Spinal cord (tissue), 10 donors: ENCODE data around the gene RAB5B. TPM values are rescaled to one million over a fixed set of nuclear protein-coding genes. Genes with fewer than 3 reads are reported as not detected.
A peak's percentile ranks its signal among the peaks of the same experiment; 100 is the strongest.

ENCODE experiments used
- DNase-seq, 6 donors: peaks; one replicate each; pipeline versions ENCODE4 v3.0.0 to v3.0.0-alpha.2; 2013 to 2015; ENCODE audit warnings: low spot score in 6 of 6, low read depth in 4 of 6
- H3K27ac ChIP-seq: one replicate; pipeline ENCODE4 v1.5.1; 2013; ENCODE audit warnings: low read depth, low read length, control low read depth
- H3K27me3 ChIP-seq: one replicate; pipeline ENCODE4 v1.6.1; 2013; ENCODE audit warnings: low read length; ENCODE audit not compliant: control insufficient read depth, insufficient read depth
- H3K36me3 ChIP-seq: one replicate; pipeline ENCODE4 v1.6.1; 2013; ENCODE audit warnings: low read length; ENCODE audit not compliant: control insufficient read depth, insufficient read depth
- H3K4me1 ChIP-seq: one replicate; pipeline ENCODE4 v1.6.1; 2013; ENCODE audit warnings: low read length; ENCODE audit not compliant: control insufficient read depth, insufficient read depth
- H3K4me3 ChIP-seq: one replicate; pipeline ENCODE4 v1.5.1; 2013; ENCODE audit warnings: low read depth, low read length, control low read depth
- H3K9me3 ChIP-seq: one replicate; pipeline ENCODE4 v1.6.1; 2013; ENCODE audit warnings: low read length; ENCODE audit not compliant: control insufficient read depth, insufficient read depth
- WGBS: methylation state at CpG from one replicate; pipeline ENCODE4 v1.1.5; 2013; ENCODE audit warnings: missing lambda C conversion rate; ENCODE audit not compliant: insufficient coverage; 5-methylcytosine and 5-hydroxymethylcytosine counted together
- polyA plus RNA-seq, 2 donors: library from polyadenylated mRNA; unstranded; fragments of 120-200 nt; gene quantifications; one replicate each; pipeline ENCODE4 v1.2.1, GENCODE V29; 2013; ENCODE audit not compliant: insufficient read length in 2 of 2
- total RNA-seq, 2 donors: library from RNA; depleted of rRNA in 1 of 2; stranded (reverse); fragments of 120-200 nt in 1 of 2; fragments of >200 nt in 1 of 2; gene quantifications; one replicate each; pipeline versions ENCODE4 v1.2.3 to v1.2.4, GENCODE V29; 2013 to 2014
- donor health status: healthy.

RAB5B gene
- total and polyA plus RNA-seq, 4 donors, result 77.5 to 160 (median 123) TPM

- WGBS, result 57% methylated on average over 1 of the region's 2 CpGs
- no peak for DNase-seq
Observed at GRCh38 chr12:56010111-56010570, 36.3 kb downstream of the RAB5B start.

GRCh38 chr12:56011509-56012090 lies 37.7 kb downstream of the RAB5B start:
- Histone ChIP-seq H3K4me3 (no peak overlapping the region), H3K27ac (no peak overlapping the region), H3K4me1 (peaks cover 18% of the 10 kb centered on the region), H3K9me3 (no peaks in the 10 kb centered on the region), H3K36me3 (peaks cover 10% of the 10 kb centered on the region), H3K27me3 (no peaks in the 10 kb centered on the region)
- WGBS, result no CpG with 5 or more reads among the region's 2 CpGs
- no peak for DNase-seq

More at GRCh38 chr12:56010111-56010570, 36.3 kb downstream of the RAB5B start:
- H3K4me1 ChIP-seq, result peaks cover 18% of the 10 kb centered on the region
- no peak overlapping the region for H3K4me3 ChIP-seq
- H3K27me3 ChIP-seq, result no peaks in the 10 kb centered on the region
- no peak overlapping the region for H3K27ac ChIP-seq
- peaks cover 9% of the 10 kb centered on the region for H3K36me3 ChIP-seq
- no peaks in the 10 kb centered on the region for H3K9me3 ChIP-seq

GRCh38 chr12:56013482-56013881 lies 39.6 kb downstream of the RAB5B start:
- Histone ChIP-seq H3K4me3 (no peak overlapping the region), H3K36me3 (peaks cover 10% of the 10 kb centered on the region), H3K4me1 (peaks cover 4% of the 10 kb centered on the region), H3K9me3 (no peaks in the 10 kb centered on the region), H3K27me3 (no peaks in the 10 kb centered on the region), H3K27ac (no peak overlapping the region)
- WGBS, result 91% methylated on average over 5 of the region's 5 CpGs
- no peak for DNase-seq

DNA sequence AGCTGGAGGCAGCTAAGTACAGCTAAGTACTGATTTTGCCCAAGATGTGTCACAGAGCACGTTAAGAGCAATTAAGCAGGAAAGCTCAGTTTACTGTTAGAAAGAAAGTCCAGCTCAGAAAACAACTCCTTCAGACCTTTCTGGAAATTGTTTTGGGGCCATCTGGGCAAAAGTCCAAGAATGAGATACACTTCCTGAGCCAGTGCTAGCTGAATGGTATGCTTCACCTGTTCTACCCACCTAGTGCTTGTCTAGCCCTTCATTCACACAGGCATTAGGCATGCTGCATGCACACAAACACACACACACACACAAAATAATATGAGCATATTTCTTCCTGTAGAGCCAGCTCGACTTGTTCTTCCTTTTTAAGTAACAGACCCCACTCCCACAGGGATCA lies 40.3 kb downstream of the RAB5B start:
- no peak for DNase-seq
- peaks cover 3% of the 10 kb centered on the region for H3K4me1 ChIP-seq
- no peak overlapping the region for H3K4me3 ChIP-seq
- peaks cover 14% of the 10 kb centered on the region for H3K36me3 ChIP-seq
- H3K27me3 ChIP-seq, result no peaks in the 10 kb centered on the region
- H3K9me3 ChIP-seq, result no peaks in the 10 kb centered on the region
- WGBS, result 17% methylated on average over 1 of the region's 2 CpGs
- H3K27ac ChIP-seq, result no peak overlapping the region

- no peaks in the 10 kb centered on the region for H3K9me3 ChIP-seq
- peaks cover 15% of the 10 kb centered on the region for H3K36me3 ChIP-seq
- WGBS, result no CpG with 5 or more reads among the region's 4 CpGs
- no peaks in the 10 kb centered on the region for H3K27me3 ChIP-seq
- H3K27ac ChIP-seq, result no peak overlapping the region
- H3K4me1 ChIP-seq, result peaks cover 27% of the 10 kb centered on the region
- H3K4me3 ChIP-seq, result no peak overlapping the region
- DNase-seq, result no peak
Observed at GRCh38 chr12:56017181-56017580, 43.3 kb downstream of the RAB5B start.

DNA sequence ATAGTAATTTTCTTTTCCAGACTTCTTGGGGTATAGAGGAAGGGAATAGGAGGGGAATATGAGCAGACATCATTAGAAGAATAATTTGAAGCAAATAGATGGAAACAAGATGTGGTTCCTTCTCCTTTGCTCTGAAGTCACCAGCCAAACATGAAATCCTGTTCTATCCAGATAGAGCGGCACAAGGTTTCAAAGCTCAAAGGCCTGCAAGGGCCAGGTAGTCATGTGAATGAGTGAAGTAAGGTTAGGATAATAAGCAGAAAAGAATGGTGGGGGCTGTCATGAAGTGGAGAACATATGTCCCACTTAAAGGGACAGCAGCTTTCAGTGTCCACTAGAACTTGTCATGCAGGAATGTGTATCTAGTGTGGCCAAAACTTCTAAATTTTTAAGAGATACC lies 44.5 kb downstream of the RAB5B start:
- H3K4me3 ChIP-seq, result no peak overlapping the region
- DNase-seq, result no peak
- H3K9me3 ChIP-seq, result no peaks in the 10 kb centered on the region
- H3K4me1 ChIP-seq, result peaks cover 36% of the 10 kb centered on the region
- H3K36me3 ChIP-seq, result peaks cover 10% of the 10 kb centered on the region
- no peak overlapping the region for H3K27ac ChIP-seq
- H3K27me3 ChIP-seq, result no peaks in the 10 kb centered on the region
- no CpG with 5 or more reads among the region's 1 CpG for WGBS

DNA sequence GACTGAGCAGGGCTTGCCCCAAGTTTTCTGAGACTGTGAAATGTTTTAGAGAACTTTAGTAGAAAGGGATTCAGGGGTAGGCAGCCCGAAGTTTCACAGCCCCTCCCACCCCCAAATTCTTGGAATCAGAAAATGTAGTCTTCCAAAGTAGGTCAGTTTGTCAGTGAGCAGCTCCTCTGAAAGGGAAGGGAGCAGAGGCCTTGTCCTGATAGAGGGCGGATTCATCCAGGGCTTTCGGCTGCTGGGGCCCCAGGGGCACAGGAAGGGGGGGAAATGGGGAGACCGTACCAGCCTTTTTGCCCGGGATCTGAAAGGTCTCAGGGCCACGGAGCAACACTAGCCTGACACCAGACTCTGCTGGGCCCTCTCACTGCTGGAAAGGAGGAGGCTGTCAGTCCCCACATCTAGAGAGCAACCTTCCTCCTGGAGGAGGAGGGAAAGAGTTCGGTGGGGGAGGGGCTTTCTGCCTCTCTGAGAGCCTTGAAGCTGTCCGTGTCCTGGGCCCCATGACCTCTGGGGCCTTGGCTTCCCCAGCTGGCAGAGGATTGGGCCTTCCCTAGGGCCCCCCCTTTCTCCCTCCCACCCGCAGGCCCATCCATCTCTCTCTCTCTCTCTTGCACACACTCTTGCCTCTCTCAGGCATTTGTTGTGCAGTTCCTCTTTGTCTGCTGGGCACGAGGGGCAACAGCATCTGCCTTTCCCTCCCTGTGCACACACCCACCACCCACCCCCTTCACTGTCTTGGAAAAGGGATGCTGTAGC lies 46.7 kb downstream of the RAB5B start, which contains the start of gene IKZF4:
Gene IKZF4, plus strand, starts transcription at position 621 of the 762 bp plus-strand sequence. CDS start 451 bp downstream, outside the sequence.
- WGBS, result 9% methylated on average over 7 of the region's 10 CpGs
- no peaks in the 10 kb centered on the region for H3K27me3 ChIP-seq
- peak within 1 kb of the TSS; percentile 40 for H3K4me3 ChIP-seq
- no peaks in the 10 kb centered on the region for H3K9me3 ChIP-seq
- H3K4me1 ChIP-seq, result peaks cover 39% of the 10 kb centered on the region
- H3K36me3 ChIP-seq, result peaks cover 16% of the 10 kb centered on the region
- DNase-seq, result no peak
- peak within 1 kb of the TSS; percentile 94 for H3K27ac ChIP-seq

GRCh38 chr12:56021889-56022497 lies 48.1 kb downstream of the RAB5B start:
- Histone ChIP-seq H3K4me3 (peak overlapping the region; percentile 40), H3K36me3 (peaks cover 29% of the 10 kb centered on the region), H3K27ac (peak overlapping the region; percentile 94), H3K27me3 (no peaks in the 10 kb centered on the region), H3K9me3 (no peaks in the 10 kb centered on the region), H3K4me1 (peaks cover 39% of the 10 kb centered on the region)
- WGBS, result no CpG with 5 or more reads among the region's 2 CpGs
- DNase-seq, result no peak

DNA sequence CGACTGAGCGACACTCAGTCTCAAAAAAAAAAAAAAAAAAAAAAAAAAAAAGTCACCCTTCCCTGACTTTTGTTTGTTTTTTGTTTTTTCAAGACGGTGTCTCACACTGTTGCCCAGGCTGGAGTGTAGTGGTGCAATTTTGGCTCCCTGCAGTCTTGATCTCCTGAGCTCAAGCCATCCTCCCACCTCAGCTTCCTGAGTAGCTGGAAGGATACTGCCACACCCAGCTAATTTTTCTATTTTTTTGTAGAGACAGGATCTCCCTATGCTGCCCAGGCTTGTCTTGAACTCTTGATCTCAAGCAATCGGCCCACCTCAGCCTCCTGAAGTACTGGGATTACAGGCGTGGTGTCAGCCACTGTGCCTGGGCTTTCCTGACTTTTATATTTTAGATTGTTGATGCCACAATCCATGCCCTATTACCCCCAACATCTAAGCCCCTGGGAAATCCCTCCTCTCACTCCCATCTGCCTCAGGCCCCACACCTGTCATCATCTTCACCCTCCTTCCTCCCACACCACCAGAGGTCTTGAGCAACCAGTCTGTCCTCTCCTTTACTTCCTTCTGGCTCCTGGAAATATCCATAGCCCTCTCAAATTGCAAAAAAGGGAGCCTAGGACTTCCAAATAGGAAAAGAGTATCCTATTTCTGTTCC lies 54.8 kb downstream of the RAB5B start:
- WGBS, result 88% methylated on average over 1 of the region's 5 CpGs
- Histone ChIP-seq H3K27me3 (no peaks in the 10 kb centered on the region), H3K4me3 (no peak overlapping the region), H3K9me3 (no peaks in the 10 kb centered on the region), H3K27ac (peak overlapping the region; percentile 61), H3K4me1 (peaks cover 9% of the 10 kb centered on the region), H3K36me3 (peaks cover 74% of the 10 kb centered on the region)
- DNase-seq, result no peak
